HG02970 (cell line): ENCODE measurements around the gene TTC21B.
"Not testable (repeated sequence)": the region's sequence is repeated elsewhere in the genome, so short reads cannot be mapped to it uniquely, and the experiment has no call there.

Source experiments
- ATAC-seq: cut with Tn5 transposase; IDR thresholded peaks from one replicate; pipeline ENCODE4 v1.9.1; 2021; ENCODE audit warnings: mild to moderate bottlenecking, moderate library complexity, moderate number of reproducible peaks; ENCODE audit not compliant: unreplicated experiment, low FRiP score

TTC21B gene

GRCh38 chr2:165889798-165890197 lies 63.8 kb downstream of the TTC21B start:
- no peak for ATAC-seq

DNA sequence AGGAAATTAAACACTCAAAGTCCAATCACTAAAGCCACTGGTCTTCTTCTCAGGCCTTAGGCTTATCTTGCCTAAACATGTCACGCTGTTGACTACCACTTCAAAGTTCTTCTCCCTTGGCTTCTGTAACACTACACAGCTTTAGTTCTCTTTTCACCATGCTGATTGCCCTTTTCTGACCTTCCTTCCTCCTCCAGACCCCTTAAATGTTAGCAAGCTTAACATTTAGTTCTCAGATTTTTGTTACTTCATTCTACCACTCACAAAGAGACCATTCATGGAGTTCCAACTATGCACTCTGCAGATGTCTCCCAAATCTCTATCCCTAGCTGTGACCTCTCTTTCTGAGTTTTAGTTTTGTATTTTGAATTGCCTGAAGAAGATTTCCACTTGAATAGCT lies 64.4 kb downstream of the TTC21B start:
- no peak for ATAC-seq

DNA sequence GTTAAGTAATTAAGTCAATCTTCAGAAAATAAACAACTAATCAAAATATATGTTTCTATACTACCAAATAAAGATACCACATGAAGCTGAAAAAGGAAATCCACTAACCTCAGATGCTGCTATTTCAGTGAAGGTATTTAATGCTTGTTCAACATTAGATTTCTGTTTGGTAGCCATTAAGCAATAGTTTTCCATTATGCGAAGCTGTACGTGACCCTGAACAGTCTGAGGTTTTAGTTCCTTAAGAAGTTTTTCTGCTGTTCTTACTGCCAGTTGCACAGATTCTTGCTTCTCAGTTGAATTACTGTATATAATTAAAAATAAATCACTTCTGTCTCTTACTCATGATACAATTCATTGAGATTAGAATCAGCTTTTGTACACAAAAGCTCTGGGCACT lies 65.4 kb downstream of the TTC21B start:
- ATAC-seq: no peak

GRCh38 chr2:165886487-165887146 lies 67.0 kb downstream of the TTC21B start:
- ATAC-seq: no peak

GRCh38 chr2:165877565-165878550 lies 75.7 kb downstream of the TTC21B start:
- no peak for ATAC-seq

DNA sequence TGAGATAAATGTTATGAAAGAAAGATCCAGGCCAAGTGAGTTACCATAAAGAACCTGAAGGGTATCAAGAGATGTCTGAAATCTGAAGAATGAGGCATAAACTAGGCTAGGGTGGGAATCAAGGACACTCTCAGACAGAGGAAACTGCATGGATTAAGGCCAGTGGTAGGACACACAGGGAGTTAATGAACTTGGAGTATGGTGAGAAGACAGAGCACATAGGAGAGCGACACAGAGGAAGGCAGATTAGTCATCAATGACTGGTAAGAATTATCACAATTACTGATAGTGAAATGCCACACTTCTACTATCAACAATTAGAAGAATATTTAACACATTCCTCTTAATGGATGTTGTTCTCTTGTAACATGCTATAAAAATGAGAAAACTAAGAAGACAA lies 76.9 kb downstream of the TTC21B start:
- no peak for ATAC-seq

DNA sequence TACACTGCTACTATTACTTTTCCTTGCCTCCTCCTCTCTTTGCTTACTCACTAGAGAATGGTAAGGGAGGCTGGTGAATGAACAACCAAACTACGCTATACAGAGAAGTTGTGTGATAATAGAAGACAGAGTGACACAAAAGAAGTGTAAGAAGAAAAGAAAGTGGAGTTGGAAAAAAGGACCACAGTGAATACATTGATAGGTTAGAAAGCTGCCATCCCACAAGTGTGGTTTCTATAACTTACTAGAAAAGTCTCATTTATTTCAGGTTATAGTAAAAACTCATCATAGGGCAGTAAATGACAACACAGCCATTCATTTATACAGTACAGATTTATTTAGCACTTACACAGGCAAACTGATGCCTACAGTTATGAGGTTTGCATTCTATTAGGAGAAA lies 77.3 kb downstream of the TTC21B start:
- no peak for ATAC-seq

DNA sequence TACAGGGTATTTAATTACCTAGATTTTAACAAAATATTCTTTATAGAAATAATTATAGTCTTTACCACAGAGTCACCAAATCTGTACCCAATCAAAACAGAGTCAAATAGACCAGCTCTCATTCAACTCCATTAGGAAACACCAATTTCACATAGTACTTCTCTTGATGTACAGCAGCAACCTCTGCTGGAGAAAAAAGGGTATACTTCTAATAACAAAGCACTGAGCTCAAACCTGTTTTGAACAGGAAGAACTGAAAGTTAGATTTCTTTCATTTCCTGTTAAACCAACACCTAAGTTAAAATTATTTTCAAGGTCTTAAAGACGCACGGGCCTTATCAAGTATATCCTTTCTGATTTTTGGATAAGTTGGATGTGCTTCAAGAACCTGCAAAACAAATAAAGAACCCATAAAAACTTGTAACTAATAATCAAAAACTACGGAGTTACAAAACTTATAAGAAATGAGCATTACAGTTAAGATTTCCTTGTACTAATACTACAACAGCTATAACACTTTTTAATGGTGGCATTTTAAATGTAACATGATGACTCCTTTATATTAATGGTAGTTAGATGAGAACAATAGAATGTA lies 79.0 kb downstream of the TTC21B start:
- peak; percentile 84 for ATAC-seq

DNA sequence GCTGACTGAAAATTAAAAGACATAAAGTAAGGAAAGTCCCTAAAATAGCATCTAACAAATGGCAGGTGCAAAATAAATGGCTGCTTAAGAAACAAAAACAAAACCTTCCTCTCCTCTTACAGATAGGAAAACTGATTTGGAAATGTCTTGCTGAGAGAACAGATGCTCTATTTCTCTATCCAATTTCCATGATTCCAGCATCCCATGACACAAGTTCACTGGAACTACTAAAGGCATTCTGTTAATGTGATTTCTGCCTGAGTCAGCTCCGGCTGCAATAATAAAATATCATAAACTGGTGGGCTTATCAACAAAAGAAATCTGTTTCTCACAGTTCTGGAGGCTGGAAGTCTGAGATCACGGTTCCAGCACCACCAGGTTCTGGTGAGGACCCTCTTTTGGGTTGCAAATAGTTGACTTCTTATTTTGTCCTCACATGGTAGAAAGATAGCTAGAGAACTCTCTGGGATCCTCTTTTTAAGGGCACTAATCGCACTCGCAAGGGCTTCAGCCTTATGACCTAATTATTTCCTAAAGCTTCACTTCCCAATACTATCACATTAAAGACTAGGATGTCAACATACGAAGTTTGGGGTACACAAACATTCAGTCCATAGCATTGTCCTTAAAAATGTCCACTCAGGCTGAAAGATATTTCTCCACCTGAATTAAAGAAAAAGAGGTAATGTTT lies 81.3 kb downstream of the TTC21B start:
- no peak for ATAC-seq

DNA sequence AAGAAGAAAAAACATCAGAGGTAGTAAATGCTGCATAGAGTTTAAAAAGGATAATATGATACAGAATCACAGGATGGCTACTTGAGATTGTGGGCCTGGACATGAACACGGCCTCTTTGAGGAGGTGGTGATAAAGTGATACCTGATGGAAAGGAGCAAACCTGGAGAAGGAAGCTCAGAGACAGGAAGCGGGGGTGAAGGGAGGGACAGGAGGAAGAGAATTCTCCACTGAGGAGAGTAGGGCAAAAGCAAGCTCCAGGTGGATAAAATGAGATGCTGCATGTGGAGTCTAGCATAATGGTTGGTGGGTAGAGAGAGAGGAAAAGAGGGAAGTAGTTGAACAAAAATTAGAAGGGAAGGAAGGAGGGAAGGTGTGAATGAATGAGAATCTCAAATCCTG lies 82.6 kb downstream of the TTC21B start:
- no peak for ATAC-seq

DNA sequence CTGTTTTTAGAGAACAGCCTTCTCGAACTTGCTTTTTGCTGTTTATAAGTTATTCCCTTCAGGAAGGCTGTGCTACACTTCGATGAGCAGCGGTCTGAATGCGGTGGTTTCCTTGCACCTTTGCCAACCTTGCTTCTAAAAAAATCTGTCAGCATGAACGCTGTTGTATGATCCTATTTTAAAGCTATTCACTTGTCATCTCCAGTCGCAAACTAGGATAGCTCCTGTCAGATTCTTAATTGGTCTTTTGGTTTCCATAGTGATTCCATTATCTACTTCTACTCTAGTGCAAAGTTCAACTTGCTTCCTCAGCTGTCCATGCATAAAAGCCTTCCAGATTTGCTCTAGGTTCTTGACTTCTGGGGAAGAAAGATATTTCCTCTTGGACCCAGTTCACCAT lies 83.2 kb downstream of the TTC21B start:
- ATAC-seq: no peak

GRCh38 chr2:165868211-165868610 lies 85.4 kb downstream of the TTC21B start:
- ATAC-seq: no peak

DNA sequence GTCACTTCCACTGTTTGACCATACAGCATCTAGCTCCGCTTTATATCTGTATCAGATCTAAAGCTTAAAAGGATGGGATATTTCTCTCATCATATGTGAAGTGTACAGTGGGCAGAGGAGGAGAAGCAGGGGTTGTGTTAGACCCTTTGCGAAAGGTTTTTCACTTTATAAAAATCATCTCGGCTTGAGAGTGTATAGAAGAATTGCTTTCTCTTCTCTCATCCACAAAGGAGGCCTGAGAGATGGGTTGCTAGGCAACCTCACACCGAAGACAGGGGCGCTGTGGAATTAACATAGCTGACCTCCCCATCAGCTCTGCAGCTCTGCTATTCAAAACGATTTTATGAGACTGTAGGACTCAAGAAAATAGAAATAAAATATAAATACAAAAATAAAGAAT lies 89.3 kb downstream of the TTC21B start:
- no peak for ATAC-seq

GRCh38 chr2:165863810-165864261 lies 89.7 kb downstream of the TTC21B start:
- ATAC-seq: peak; percentile 62

- ATAC-seq: not testable (repeated sequence)
Measured at GRCh38 chr2:165861083-165861482, 92.5 kb downstream of the TTC21B start.

DNA sequence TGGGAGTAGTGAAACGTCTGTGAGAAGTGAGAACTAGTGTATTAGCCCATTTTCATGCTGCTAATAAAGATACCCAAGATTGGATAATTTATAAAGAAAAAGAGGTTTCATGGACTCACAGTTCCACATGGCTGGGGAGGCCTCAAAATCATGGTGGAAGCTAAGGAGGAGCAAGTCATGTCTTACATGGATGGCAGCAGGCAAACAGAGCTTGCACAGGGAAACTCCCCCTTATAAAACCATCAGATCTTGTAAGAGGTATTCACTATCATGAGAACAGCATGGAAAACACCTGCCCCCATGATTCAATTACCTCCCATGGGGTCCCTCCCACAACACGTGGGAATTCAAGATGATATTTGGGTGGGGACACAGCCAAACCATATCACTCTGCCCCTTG lies 93.9 kb downstream of the TTC21B start:
- not testable (repeated sequence) for ATAC-seq

DNA sequence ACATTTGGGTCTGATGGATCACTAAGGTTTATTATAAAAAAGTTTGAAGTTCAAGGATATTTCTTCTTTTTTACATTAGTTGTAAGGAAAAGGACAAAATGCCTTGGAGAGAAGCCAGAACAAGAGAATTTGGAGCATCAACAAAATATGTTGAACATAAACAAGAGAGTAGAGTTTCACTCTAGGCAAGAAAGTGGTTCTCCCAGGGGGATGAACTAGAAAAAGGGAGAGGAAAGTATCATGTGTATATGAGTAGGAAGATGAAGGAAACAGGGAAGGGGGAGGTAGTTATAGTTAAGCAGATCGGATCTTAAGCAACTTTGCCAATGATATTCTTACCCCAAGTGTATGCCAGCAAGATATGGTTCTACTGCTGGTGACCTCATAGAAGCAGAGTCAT lies 95.7 kb downstream of the TTC21B start:
- no peak for ATAC-seq

DNA sequence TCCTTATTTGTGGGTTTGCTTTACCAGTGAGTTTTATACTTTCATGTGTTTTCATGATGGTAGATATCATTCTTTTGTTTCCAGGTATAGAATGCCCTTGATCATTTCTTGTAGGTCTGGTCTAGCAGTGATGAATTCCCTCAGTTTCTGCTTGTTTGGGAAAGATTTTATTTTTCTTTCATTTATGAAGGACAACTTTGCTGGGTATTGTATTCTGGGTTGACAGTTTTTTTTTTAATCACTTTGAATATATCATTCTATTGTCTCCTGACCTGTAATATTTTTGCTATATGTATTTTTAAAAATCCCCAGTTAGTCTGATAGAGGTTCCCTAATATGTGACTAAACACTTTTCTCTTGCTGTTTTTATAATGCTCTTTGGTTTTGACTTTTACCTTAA lies 101.2 kb downstream of the TTC21B start:
- ATAC-seq: no peak

GRCh38 chr2:165847001-165847400 lies 106.6 kb downstream of the TTC21B start:
- no peak for ATAC-seq

DNA sequence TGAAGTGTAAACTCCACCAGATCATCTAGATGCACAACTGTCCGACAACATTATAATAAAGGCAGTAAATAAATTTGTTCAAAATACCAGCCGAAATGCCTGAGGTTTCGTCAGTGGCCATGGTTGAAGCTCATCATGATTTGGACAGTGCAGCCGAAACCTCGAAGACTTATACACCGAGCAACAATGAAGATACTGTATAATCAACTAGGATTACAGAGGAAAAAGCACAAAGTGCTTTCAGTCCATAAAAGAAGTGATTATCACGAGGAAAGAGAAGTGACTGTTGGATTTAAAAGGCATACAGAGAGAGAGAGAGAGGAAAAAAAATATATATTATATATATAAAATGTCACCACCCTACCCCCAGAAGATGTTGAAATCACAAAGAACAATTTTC lies 107.5 kb downstream of the TTC21B start:
- no peak for ATAC-seq

- no peak for ATAC-seq
Measured at GRCh38 chr2:165844216-165844615, 109.4 kb downstream of the TTC21B start.
